Neural progenitor cell (in vitro differentiated cells): ENCODE measurements around the gene CRYGN.

ENCODE experiments used
- CTCF ChIP-seq: fragments of 200-600 bp; sonication (generic); IDR thresholded peaks from 2 replicates; pipeline ENCODE4 v1.5.1; 2017; ENCODE audit warnings: antibody characterized with exemption, mild to moderate bottlenecking
- EZH2 ChIP-seq: fragments of 200-600 bp; sonication (generic); IDR thresholded peaks from 2 replicates; pipeline ENCODE4 v1.6.1; 2017; ENCODE audit warnings: antibody characterized with exemption, mild to moderate bottlenecking, moderate library complexity

GRCh38 chr7:151392002-151392401 lies 47.9 kb downstream of the CRYGN start:
- TF ChIP-seq CTCF (no peak), EZH2 (no peak)
